ENCODE data around the gene SLC1A2.

Gene SLC1A2

DNA sequence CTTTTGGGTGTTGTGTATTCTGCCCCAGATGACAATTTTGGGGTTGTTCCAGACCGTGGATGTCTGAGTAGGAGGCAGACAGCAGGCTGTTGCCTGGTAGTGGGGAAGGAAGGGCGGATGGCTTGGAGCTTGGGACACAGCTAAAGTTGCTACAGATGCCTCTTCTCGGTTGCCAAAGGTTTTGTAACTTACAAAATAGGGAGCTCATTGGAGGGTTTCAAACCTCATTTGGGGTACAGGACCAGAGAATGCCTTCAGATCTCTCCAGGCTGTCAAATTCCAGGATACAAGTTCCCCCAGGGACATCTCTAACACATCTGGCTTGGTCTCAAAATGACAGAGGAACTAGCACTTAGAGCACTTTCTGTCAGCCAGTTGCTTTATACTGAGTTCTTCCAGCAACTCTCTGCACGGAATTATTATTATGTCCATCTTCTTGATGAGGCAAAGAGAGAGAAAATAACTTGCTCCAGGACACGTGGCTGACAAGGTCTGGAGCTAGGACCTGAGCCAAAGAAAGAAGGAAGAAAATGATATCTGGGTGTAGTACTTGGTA lies 56.0 kb downstream of the SLC1A2 start:
- Histone ChIP-seq H3K4me1 (peaks cover 0 to 67% (median 35%) of the 10 kb centered on the region in 4 donors), H3K27ac (peak overlapping the region; percentile 30 to 69), H3K4me3 (no peak overlapping the region), H3K36me3 (no peaks in the 10 kb centered on the region), H3K27me3 (no peaks in the 10 kb centered on the region), H3K9me3 (no peaks in the 10 kb centered on the region)
- TF ChIP-seq, protein P1, sequence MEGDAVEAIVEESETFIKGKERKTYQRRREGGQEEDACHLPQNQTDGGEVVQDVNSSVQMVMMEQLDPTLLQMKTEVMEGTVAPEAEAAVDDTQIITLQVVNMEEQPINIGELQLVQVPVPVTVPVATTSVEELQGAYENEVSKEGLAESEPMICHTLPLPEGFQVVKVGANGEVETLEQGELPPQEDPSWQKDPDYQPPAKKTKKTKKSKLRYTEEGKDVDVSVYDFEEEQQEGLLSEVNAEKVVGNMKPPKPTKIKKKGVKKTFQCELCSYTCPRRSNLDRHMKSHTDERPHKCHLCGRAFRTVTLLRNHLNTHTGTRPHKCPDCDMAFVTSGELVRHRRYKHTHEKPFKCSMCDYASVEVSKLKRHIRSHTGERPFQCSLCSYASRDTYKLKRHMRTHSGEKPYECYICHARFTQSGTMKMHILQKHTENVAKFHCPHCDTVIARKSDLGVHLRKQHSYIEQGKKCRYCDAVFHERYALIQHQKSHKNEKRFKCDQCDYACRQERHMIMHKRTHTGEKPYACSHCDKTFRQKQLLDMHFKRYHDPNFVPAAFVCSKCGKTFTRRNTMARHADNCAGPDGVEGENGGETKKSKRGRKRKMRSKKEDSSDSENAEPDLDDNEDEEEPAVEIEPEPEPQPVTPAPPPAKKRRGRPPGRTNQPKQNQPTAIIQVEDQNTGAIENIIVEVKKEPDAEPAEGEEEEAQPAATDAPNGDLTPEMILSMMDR (IDR thresholded peaks at IDR 0.05) = no peak
- DNase-seq = peak; percentile 70 to 75
- intact Hi-C loops (cut with DNase I; ENCODE audit: low total_unique reads) = no loop called here

DNA sequence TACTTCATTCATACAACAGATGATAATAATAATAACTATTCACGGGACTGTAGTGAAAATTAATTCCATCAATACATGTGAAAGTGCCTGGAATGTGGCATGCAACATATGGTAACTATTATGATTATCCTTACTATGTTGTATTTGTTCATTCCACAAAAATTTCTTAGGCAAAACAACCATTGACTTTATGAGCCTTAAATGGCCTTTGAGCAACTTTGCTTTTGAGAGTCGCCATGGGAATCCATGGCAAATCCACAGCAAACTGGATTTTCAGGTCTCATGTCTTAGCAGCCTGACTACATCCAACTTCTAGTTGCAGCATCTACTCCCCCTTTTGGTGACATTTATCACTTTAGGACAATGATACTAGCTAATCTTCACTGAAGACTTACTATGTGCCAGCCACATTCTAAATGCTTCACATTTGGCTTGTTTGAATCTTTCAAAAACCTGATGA lies 56.8 kb downstream of the SLC1A2 start:
- Histone ChIP-seq H3K4me1 (peaks cover 0 to 64% (median 35%) of the 10 kb centered on the region in 4 donors), H3K27me3 (no peaks in the 10 kb centered on the region), H3K36me3 (no peaks in the 10 kb centered on the region), H3K27ac (peak overlapping the region; percentile 30 to 69), H3K9me3 (no peaks in the 10 kb centered on the region), H3K4me3 (no peak overlapping the region)
- intact Hi-C loops (cut with DNase I; ENCODE audit: low total_unique reads) = no loop called here
- DNase-seq = no peak
- TF ChIP-seq, protein P1 (IDR thresholded peaks at IDR 0.05) = no peak

DNA sequence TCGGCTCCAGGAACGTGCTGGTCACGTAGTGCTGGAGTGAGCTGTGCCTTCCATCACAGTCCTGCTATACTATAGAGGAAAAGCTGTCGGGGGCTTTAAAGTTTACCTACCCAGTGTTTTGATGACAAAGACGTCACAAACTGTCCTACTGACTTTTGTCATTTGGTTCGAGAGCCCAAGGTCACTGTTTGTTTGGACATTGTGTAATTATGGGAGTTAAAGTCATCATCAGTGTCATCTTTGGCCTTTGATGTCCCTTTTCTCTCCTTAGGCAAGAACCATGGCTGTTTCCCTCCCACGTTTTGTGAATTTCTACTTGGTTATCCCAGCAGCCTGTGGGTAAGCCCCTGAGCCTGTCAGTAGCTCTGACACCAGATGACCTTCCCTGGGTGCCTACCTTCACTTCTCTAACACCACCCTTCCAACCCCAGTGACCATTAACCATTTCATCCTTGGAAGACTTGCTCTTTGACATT lies 59.3 kb downstream of the SLC1A2 start:
- peak overlapping the region; percentile 26 to 46 for H3K27ac ChIP-seq
- no peaks in the 10 kb centered on the region for H3K36me3 ChIP-seq
- H3K4me1 ChIP-seq = peaks cover 0 to 49% (median 30%) of the 10 kb centered on the region in 4 donors
- intact Hi-C loops (cut with DNase I; ENCODE audit: low total_unique reads) = no loop called here
- TF ChIP-seq, protein P1 (IDR thresholded peaks at IDR 0.05) = no peak
- DNase-seq = no peak
- H3K4me3 ChIP-seq = no peak overlapping the region
- no peaks in the 10 kb centered on the region for H3K9me3 ChIP-seq
- no peaks in the 10 kb centered on the region for H3K27me3 ChIP-seq

DNA sequence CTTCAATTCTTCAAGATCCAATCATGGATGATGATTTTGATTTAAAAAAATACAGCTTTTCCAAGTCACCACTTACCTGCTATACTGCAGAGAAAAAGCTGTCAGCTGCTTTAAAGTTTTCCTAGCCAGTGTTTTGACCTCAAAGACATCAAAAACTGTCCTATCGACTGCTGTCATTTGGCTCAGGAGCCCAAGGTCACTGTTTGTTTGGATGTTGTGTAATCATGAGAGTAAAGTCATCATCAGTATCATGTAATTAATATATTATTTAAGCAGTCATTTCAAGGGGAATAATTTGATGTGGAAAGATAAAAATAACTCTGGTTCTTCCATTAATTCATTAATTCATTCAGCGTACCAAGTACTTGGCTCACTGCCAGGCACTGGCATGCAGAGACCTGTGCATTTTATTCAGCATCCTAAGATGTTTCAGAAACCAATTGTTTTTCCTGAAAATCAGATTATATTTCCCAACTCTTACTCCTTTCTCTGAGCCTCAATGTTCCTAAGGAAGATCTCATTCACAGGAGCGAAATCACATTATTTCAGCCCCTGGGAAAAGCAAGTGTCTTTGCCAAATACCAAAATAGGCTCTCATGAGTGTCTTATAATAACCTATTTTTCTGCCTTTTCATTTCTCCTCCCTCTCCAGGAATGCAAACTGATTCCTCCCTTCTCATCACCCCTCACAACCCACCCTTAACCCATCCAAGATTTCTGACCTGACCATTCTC lies 59.9 kb downstream of the SLC1A2 start:
- no peak for DNase-seq
- no peaks in the 10 kb centered on the region for H3K9me3 ChIP-seq
- H3K4me1 ChIP-seq = peaks cover 0 to 43% (median 24%) of the 10 kb centered on the region in 4 donors
- peak overlapping the region; percentile 26 to 46 for H3K27ac ChIP-seq
- TF ChIP-seq, protein P1 (IDR thresholded peaks at IDR 0.05) = no peak
- H3K36me3 ChIP-seq = no peaks in the 10 kb centered on the region
- no peaks in the 10 kb centered on the region for H3K27me3 ChIP-seq
- intact Hi-C loops (cut with DNase I; ENCODE audit: low total_unique reads) = no loop called here
- no peak overlapping the region for H3K4me3 ChIP-seq

DNA sequence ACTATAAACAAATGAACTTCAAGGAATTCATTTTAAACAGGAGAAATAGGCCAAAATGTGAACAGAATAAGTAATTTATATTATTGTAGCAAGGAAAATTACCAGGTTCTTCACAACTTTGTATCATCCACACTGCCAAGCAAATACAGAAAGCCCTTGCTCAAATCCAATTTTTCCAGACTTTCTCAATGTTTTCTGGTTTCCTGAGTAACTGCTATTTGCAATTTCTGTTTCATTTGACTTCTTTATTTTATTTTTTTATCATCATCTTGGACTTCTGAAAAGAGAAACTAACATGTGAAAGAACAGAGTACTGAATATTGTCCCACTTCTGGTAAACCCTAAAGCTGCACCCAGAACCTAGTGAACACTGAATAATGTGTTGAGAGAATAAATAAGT lies 61.0 kb downstream of the SLC1A2 start:
- peak overlapping the region in 1 of 2 donors; percentile 46 for H3K27ac ChIP-seq
- TF ChIP-seq, protein P1 (IDR thresholded peaks at IDR 0.05) = no peak
- no peaks in the 10 kb centered on the region for H3K9me3 ChIP-seq
- H3K27me3 ChIP-seq = no peaks in the 10 kb centered on the region
- peaks cover 0 to 32% (median 15%) of the 10 kb centered on the region in 4 donors for H3K4me1 ChIP-seq
- intact Hi-C loops (cut with DNase I; ENCODE audit: low total_unique reads) = no loop called here
- DNase-seq = no peak
- H3K36me3 ChIP-seq = no peaks in the 10 kb centered on the region
- H3K4me3 ChIP-seq = no peak overlapping the region

Data from tibial artery (tissue), 4 donors.